Measurements from ENCODE around the gene ZNF33A.
A peak's percentile ranks its signal among the peaks of the same experiment; 100 is the strongest.
"Not testable (repeated sequence)": the region's sequence is repeated elsewhere in the genome, so short reads cannot be mapped to it uniquely, and the experiment has no call there.

Gene ZNF33A

GRCh38 chr10:38010119-38010903 is at the start of gene ZNF33A:
ZNF33A (plus strand) TSS chr10:38010675; CDS start chr10:38012342, 1,667 bp downstream.
- DNase-seq (ENCODE audit: low read depth, low spot score): peak; percentile 59

- no peak for DNase-seq (ENCODE audit: low read depth, low spot score)
Observed at GRCh38 chr10:37965006-37965405, 45.5 kb upstream of the ZNF33A start.

GRCh38 chr10:37972396-37972795 is 38.1 kb upstream of the ZNF33A start:
- DNase-seq (ENCODE audit: low read depth, low spot score): no peak

GRCh38 chr10:37975401-37975991 is 35.0 kb upstream of the ZNF33A start:
- DNase-seq (ENCODE audit: low read depth, low spot score): no peak

- peak; percentile 95 for DNase-seq (ENCODE audit: low read depth, low spot score)
Observed at GRCh38 chr10:37976091-37976879, 34.2 kb upstream of the ZNF33A start, which contains the start of gene ZNF25. ZNF25 (minus strand) TSS chr10:37976647; CDS start chr10:37971722, 4,925 bp downstream.

GRCh38 chr10:37976880-37977203 is 33.6 kb upstream of the ZNF33A start:
- DNase-seq (ENCODE audit: low read depth, low spot score): no peak

GRCh38 chr10:37991655-37992054 is 18.8 kb upstream of the ZNF33A start:
- no peak for DNase-seq (ENCODE audit: low read depth, low spot score)

GRCh38 chr10:37992083-37992482 is 18.4 kb upstream of the ZNF33A start:
- DNase-seq (ENCODE audit: low read depth, low spot score): no peak

GRCh38 chr10:37998920-37999319 is 11.6 kb upstream of the ZNF33A start:
- DNase-seq (ENCODE audit: low read depth, low spot score): not testable (repeated sequence)

- not testable (repeated sequence) for DNase-seq (ENCODE audit: low read depth, low spot score)
Observed at GRCh38 chr10:38000474-38000873, 10.0 kb upstream of the ZNF33A start.

- no peak for DNase-seq (ENCODE audit: low read depth, low spot score)
Observed at GRCh38 chr10:38003026-38003425, 7.4 kb upstream of the ZNF33A start.

GRCh38 chr10:38003588-38003987 is 6.9 kb upstream of the ZNF33A start:
- no peak for DNase-seq (ENCODE audit: low read depth, low spot score)

- DNase-seq (ENCODE audit: low read depth, low spot score): no peak
Observed at GRCh38 chr10:38007551-38007950, 2.9 kb upstream of the ZNF33A start.

- no peak for DNase-seq (ENCODE audit: low read depth, low spot score)
Observed at GRCh38 chr10:38007991-38008390, 2.5 kb upstream of the ZNF33A start.

GRCh38 chr10:38016354-38016753 is 5.9 kb downstream of the ZNF33A start:
- no peak for DNase-seq (ENCODE audit: low read depth, low spot score)

- DNase-seq (ENCODE audit: low read depth, low spot score): not testable (repeated sequence)
Observed at GRCh38 chr10:38019124-38019523, 8.6 kb downstream of the ZNF33A start.

GRCh38 chr10:38025283-38025682 is 14.8 kb downstream of the ZNF33A start:
- DNase-seq (ENCODE audit: low read depth, low spot score): no peak

GRCh38 chr10:38027986-38028385 is 17.5 kb downstream of the ZNF33A start:
- DNase-seq (ENCODE audit: low read depth, low spot score): no peak

- no peak for DNase-seq (ENCODE audit: low read depth, low spot score)
Observed at GRCh38 chr10:38032886-38033285, 22.4 kb downstream of the ZNF33A start.

GRCh38 chr10:38038107-38038931 is 27.8 kb downstream of the ZNF33A start:
- DNase-seq (ENCODE audit: low read depth, low spot score): no peak

- no peak for DNase-seq (ENCODE audit: low read depth, low spot score)
Observed at GRCh38 chr10:38038932-38039245, 28.4 kb downstream of the ZNF33A start.

- no peak for DNase-seq (ENCODE audit: low read depth, low spot score)
Observed at GRCh38 chr10:38043516-38043915, 33.0 kb downstream of the ZNF33A start.
